ENCODE data around the gene FBXO31.

FBXO31 gene

DNA sequence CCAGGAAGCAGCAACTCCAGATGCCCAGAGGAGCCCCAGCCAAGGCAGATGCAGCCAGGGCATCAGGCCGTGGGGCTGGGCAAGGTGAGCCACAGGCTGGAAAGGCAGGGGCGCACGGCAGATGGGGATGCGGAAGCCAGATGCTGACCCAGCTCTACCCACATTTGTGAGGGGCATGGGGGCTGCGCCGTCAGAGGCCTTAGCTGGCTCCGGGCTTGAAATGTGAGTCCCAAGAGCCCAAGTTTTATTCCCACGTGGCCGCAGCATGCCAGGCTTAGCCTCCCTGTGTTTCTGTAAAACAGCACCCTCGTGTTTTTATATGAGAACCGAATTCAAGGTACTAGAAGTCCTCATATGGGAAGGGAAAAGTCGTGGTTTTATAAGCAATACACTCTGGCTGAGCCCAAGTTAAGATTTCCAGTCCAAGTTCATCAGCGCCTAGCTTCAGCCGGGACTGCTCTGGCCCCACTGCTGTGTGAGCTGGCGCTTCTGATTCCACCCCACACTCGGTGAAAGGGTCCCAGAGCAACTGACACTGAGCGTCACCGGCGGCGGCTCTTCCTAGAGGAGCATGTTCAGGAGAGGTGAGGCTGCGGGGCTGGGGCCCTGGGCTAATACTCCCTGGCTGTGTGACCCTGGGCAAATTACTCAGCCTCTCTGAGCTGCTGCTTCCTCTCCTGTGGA lies 59.7 kb downstream of the FBXO31 start:
- no peak for DNase-seq

DNA sequence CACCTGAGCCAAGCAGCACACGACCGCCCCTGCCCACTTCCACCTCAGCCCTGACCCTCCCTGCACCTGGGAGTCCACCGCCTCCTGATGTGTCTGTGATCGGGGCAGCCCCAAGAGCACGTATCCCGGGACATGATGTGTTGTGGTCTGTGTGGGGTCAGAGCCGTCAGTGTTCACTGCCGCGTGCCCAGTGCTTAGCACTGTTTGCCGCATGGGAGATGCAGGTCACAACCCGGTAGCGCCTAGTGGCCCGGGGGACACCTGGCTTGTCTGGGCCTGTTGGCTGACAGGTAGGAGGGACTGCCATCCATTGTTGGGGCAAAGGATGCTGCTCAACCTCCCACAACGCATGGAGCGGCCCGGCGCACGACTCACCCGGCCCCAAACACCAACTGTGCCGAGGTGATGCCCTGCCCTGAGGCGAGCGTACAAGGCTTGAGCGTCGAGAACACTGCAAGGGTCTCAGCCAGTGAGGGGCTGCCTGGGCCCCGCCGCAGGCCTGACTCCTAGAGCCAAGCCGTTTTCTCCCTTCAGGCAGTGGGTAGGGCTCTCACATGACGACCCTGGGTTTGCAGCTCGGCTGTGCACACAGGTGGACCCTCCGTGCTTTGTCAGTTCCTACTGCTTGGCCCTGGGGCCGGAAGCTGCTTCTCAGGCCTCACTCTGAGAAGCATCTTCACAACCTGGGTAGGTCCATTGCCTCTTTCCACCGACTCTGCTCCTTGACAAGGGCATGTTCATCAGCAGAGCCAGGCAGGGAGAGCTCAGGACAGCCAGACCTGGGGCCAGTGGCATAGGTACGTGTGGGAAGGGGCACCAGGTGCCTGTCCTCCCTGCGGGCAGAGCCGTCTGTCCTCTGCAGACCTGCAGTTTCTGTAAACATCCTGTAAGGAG lies 60.5 kb downstream of the FBXO31 start:
- no peak for DNase-seq

DNA sequence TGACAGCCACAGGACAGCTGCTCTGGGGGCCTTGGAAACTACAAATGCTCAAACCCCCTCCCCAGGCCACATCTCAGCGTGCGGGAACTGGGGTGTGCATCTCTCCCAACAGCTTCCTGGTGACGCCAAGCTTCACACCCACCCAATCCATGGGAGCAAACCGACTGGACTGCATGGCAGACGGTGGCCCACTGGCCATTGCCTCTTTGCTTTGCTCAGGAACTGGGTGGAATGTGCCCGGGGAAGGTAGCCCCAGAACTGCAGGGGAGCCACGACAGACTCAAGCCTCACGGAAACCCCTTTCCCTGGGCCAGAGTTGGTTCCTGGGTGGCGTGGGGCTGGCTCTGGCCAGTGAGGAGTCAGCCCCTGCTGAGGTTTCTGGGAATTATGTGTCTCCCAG lies 61.2 kb downstream of the FBXO31 start:
- no peak for DNase-seq

DNA sequence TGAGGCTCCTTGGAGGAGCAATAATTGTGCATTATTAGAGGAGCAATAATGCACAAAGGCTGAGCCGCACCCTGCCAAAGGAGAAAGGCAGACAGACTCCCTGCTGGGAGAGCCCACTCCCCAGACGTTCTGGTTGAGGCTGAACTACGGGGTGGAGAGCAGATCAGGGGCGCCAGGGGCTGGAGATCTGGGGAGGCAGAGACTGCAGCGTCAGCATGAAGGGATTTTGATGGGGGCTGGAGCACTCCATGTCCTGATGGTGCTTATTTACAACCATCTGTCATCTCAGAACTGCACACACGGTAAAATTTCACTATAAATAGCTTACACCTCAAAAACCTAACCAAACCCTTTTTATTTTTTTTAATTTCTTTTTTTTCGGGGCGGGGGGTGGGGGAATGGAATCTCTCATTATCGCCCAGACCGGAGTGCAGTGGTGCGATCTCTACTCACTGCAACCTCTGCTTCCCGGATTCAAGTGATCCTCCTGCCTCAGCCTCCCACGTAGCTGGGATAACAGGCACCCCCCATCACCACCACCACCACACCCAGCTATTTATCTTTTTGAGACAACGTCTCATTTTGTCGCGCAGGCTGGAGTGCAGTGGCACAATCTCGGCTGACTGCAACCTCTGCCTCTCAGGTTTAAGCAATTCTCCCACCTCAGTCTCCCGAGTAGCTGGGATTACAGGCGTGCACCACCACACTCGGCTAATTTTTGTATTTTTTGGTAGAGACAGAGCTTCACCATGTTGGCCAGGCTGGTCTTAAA lies 62.1 kb downstream of the FBXO31 start:
- no peak for DNase-seq

DNA sequence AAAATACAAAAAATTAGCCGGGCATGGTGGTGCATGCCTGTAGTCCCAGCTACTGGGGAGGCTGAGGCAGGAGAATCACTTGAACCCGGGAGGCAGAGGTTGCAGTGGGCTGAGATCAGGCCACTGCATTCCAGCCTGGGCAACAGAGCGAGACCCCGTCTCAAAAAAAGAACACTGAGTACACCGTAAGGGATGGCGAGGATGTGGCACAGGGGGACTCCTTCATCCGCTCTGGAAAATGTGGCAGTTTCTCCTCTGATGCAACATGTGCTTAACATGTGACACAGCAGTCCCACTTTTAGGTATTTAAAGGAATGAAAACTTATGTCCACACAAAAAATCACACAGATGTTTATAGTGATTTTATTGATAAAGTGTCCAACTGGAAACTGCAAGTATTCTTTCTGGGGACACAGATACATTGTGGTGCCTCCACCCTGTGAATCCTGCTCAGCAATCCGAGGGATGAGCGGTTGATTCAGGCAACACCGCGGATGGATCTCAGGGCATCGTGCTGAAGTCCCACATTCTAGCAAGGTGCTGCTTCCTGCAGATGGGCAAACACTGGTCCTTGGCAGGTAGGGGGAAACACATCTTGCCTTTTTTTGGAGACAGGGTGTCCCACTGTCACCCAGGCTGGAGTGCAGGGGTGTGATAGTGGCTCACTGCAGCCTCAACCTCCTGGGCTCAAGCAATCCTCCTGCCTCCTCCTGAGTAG lies 62.9 kb downstream of the FBXO31 start:
- DNase-seq: no peak

DNA sequence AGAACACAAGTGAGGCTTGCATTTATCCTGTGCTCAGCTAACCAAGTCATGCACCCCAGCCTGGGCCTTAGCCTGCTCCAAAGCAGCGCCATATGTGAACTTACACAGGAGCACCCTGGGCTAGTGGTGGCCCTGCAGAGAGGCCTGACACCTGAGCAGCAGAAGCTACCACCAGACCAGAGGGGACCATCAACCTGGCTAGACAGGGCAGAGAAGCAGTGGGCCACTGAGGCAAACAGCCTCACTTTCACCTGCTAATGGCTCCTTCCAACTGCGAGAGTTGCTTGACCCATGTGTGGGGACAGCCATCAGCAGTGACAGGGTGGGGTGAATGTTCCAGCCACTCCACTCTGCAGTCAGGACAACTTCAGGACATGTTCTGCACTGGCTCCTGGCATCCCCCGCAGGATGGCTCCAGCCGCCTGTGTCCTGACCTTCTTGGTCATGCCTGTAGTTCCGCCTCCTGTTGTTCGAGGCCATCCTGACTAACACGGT lies 63.5 kb downstream of the FBXO31 start:
- no peak for DNase-seq

DNA sequence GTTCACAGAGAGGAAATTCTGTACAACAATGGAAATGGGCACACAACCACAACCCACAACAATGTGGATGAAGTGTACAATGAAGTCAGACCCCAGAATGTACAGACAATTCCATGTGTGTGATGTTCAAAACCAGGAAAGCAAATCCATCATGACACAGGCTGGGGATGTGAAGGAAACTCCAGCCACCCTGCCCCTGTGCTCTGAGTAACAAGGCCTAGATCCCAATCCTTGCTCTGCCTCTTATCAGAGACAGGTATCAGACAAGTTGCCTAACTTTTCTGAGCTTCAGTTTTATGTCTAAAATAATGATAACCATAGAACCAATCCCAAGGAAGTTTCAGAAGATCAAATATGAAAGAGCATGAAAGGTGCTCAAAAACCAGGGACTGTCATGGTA lies 64.6 kb downstream of the FBXO31 start:
- no peak for DNase-seq

DNA sequence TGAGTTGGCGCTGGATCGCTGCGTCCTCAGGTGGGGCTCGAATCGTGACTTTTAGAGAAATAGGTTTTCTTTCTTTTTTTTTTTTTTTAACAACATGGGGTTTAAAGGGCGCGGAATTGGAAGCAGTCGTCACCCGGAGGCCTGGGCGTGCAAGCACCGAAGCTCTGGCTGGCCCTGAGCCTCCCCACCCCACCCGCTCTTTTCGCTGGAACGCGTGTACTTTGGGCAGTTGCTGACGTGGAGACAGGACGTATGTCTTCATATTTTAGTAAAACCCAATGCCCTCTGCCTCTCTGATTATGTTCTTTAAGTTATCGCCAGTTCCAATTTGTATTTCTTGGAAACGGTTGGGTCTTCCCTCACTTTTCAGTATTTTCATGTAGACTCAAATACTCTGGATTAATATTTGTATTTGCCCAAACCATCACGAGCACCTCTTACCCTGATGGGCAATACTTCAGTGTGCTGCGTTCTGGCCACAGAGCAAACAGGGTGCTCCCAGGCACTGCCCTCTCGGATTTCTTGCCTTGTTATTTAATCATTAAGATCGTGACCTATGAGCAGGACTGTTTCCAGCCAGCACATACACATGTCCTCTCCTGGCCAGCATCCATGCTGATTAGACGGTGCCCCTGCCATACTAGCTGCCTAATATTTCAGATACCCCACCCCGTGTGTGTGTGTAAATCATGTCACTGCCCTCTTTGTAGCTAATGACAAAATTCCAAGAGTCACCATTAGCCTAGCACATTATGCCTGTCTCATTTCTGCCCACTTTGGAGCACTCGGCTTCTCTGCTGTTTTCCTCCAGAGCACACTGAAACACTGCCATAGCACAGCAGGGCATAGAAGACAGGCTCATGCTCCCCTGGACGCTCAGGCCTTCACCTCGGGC lies 65.6 kb downstream of the FBXO31 start:
- DNase-seq: peak; percentile 66

DNA sequence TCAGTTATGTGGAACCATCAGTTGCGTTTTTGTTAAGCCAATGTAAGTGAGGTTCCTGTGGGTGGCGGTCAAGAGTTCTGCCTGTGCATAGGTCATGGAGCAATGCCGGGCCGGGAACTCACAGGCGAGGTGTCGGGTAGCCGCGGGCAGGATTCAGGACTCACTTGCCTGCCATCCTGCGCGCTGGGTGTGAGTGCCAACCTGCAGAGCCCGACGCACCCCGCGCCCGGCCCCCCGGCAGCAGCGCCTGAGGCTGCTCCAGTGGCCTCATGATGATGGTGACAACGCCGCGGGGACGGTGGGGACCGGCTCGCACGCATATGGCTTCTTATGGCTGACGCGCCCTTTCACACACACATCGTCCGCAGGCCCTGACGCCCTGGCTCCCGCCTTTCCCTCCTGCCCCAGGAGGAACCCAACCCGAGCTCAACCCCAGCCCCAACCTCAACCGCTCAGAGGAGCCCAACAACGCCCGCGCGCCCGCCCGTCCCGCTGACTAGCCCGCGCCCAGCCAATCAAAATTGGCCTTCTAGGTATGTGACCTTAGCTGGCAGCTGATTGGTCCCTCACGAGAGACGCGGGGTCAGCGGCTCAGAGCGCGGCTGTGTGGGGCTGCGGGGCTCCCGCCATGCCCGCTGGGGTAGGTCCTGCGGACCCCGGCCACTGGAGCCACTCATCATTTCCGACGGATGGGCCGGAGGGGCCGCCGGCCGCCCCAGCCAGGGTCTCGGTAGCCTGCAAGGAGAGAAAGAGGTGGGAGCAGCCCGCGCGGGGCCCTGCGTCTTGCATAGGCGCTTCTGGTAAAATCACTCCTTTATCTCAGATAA lies 66.4 kb downstream of the FBXO31 start, which contains the start of gene C16orf95:
Gene C16orf95 (minus strand): TSS at position 470 of the 827 bp plus-strand sequence. CDS start 150 bp downstream, at position 320.
- peak; percentile 98 for DNase-seq

DNA sequence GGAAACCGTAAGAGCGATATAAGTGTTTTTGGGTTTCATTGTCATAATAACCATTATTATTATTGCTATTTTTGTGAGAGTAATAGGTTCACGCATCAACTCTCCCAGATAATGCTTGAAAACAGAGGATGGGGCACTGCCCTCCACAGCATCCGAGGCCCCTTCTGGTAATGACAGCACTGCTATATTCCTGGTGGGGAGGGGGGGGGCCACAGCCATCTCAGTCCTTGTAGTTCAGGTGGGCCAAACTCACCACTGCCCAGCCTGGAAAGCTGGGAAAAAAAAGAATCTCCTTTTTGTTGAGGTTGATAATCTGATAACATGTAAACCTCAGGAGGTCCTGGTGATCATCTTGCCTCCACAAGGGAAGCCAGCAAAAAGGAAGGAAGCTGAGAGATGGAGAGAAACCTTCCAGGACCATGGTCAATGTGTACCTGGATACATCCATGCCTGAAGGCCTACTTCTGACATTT lies 67.1 kb downstream of the FBXO31 start:
- DNase-seq: no peak

DNA sequence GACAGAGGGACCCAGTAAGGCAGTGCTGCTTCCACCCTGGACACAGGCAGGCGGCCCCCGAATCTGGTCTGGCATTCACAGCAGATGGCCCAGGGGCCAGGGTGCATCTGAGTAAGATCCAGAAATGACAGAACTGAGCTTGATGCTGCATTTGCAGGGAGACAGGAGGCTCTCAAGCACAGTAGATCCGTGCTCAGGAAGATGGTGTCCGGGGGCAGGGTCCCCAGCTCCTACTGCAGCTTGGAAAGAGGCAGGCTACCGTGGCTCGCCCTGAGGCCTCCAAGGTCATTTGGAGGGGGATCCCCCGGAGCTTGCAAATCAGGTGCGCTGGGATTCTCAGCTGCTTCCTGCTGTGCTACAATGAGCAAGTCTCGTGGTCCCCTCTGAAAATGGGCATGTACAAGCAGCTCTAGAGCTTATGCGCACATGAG lies 68.6 kb downstream of the FBXO31 start:
- DNase-seq: no peak

DNA sequence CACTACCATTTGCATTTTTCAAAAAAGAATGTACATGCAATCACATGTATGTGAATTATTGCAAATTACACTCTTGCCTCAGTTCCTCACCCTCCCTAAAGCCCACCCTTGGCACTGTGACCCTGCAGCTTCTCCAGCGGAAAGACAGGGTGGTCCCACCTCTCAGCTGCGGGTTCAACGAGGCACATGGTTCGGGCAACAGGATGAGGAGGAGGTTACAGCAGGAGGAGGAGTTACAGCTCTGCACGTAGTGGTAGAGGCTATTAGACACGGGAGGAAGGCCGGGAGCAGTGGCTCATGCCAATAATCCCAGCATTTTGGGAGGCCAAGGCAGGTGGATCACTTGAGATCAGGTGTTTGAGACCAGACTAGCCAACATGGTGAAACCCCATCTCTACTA lies 71.6 kb downstream of the FBXO31 start:
- DNase-seq: no peak

DNA sequence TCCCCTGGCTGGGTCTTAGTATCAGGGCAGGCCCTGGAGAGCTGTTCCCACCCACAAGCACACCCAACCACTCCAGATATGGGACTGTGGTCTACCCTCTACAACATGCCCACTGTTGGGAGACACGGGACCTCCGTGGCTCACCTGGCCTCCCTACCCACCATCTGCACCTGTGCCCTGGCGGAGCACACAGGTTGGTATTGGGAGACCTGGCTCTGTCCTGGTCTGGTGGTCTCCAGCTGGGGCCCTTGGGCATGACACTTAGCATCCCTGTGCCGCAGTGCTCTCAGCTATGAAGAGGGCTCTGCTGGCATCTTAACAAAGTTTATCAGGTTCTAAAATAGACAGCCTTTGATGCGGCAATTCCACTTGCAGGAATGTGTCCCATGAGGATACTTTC lies 72.2 kb downstream of the FBXO31 start:
- DNase-seq: no peak

DNA sequence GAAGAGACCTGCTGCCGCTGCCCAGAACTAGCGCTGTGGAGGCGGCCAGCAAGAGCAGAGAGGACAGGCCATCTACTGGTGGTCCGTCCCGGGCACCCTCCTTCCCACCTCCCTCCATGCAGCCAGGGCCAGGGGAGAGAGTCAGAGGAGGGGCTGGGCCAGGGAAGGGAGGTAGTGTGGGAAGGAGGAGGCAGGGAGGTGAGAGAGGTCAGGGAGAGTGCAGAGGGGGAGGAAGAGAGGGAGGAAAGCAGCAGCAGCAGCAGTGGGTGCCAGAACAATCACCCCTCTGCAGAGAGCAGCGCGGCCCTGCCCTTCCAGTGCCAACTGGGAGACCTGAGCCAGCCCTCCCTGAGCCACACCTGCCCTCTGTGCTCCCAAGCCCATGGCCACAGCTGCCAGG lies 73.0 kb downstream of the FBXO31 start:
- DNase-seq: no peak

DNA sequence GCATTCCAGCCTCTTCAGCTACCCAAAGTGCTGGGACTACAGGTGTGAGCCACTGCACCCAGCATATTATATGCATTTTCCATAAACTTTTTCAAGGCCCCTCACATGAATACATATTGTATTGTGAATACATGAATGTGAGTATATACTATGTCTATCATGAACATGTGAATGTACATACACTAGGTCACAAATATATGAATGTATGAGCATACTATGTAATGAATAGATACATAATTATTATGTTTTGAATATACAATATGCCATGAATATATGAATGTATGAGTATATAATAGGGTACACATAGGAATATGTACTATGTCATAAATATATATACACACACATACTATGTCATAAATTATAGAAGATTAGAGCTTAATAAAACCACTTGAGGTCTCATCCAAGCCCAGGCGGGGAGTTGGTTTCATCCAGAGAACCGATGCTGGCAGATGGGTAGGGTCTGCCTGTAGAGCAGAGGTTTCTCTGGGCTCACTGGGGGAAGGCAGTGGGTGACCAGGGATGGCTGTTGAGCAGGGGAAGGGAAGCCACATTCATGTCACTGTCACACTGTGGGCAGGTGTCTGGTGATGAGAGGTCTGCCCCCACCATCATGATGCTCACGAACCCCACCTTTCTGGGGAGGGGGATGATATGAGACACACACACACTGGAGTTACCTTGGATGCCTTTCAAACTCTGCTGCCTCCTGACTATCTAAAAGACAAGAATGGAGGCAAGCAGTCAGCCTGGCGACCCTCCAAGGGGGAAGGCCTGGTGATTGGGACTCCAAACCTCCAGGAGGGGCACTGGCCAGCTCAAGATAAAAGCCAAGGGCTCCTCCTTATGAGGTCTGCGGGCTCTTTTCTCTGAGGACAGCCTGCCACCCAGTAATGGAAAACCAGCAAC lies 73.7 kb downstream of the FBXO31 start:
- DNase-seq: no peak

DNA sequence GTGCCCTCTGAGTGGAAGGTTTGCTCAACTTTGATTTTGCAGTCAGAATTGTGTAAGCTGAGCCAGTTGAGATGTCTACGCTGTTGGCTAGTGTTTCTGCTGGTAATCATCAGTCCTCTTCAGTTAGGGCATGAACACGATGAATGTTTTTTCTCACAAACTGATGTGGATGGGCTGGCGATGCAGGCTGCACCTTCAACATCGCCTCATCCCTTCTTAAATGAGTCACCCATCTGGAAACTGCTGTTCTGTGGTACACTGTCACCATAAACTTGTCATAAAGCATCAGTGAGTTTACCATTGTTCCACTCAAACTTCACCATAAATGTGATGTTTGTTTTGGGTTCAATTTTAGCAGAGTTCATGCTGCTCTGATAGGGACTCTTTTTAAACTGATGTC lies 74.8 kb downstream of the FBXO31 start:
- peak; percentile 40 for DNase-seq

DNA sequence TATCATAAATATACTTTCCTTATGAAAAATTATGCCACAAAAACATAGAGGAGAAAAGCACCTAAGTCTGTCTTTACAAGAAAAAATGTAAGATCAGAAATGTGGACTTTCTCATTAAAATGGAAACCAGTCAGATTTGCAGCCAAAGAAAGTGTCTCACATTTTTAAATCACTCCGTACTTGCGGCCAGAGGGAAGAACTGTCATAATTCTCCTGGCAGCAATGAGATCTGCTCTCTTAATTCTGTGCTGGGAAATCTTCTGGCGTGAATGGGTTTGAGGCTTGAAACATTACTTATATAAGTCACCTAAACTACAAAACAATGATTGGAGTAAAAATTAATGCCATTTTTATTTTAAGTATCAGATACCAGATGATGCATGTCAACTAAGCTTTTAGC lies 77.1 kb downstream of the FBXO31 start:
- DNase-seq: no peak

DNA sequence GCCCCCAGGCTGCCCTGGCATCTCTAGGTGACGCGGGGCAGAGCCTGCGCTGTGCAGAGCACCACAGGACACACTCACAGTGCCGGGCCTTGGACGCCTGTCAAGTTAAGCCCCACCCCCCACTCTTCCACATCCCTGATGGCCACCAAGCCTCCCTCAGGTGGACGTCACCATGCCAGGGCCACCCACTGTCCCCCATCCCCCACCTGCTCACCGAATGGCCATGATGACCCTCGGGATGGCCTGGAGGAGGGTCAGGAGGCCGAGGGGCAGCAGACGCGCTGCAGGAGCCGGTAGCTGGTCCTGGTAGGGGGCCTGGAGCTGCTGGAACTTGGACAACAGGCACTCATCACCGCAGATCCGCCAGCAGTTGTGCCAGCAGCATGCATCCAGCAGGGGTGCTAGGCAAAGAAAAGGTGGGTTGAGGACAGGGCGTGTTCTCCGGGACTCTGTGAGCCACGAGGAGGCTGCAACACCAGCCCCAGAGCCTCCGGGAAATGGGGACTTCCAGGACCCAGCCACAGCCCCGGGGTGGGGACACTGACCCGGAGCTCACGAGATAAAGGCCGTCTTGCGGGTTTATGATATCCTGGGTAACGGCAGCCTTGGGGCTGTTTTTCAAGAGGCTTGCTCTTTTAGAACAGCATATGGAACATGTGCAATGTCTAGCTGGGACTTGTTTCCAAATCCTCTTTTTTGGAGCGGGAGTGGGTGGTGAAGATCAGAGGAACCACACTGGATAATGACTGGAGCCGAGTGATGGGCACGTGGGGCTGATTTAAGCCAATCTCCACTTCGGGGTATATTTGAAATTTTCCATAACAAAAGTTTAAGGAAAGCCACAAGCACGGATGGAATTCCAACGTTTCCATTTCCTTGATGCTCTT lies 77.8 kb downstream of the FBXO31 start:
- no peak for DNase-seq

Data from activated CD4-positive, alpha-beta T cell treated with anti-CD3 and anti-CD28 coated beads for 48 hours (primary cell).